GM21528 (cell line): ENCODE results near the gene CRACR2B.

Source experiments
- ATAC-seq: cut with Tn5 transposase; IDR thresholded peaks from one replicate; pipeline ENCODE4 v1.9.1; 2021; ENCODE audit warnings: mild to moderate bottlenecking, moderate library complexity; ENCODE audit not compliant: unreplicated experiment, low FRiP score

CRACR2B gene

DNA sequence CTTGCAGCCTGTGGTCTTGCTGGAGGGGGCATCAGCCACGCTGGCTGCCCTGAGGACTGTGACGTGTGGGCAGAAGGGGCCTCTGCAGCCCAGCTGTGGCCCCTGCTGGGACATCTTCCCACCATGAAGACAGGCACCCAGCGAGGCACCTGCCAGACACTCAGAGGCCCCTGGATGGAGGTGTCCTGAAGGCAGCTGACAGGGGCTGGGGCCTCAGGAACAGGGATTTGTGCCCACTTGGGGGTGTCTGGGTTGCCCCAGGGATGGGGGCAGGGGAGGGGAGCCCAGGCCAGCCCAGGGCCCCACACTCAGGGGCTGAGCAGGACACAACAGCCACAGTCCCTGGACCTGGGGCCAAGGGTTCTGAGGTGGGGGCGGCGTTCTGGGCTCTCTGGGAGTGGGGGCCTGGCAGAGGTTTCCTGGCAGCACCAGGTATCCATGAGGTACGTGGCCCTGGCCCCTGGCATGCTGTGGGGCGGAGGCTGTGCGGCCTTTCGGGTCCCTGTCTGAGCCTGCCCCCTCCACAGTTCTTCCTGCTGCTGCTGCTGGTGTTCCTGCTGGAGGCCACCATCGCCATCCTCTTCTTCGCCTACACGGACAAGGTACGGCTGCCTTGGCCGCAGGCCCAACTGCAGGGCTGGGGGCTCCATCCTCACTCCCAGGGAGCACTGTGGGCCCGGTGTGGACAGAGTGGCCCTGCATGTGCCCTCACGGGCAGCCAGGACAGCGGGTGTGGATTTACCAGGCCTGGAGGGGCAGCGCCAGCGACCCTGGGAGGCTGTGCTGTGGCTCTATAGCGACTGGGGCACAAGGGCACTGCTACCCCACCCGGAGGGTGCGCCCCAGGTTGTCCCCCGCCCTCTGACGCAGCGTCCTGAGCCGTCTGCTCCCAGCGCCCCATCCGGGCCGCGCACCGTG is 36.5 kb downstream of the CRACR2B start:
- no peak for ATAC-seq

DNA sequence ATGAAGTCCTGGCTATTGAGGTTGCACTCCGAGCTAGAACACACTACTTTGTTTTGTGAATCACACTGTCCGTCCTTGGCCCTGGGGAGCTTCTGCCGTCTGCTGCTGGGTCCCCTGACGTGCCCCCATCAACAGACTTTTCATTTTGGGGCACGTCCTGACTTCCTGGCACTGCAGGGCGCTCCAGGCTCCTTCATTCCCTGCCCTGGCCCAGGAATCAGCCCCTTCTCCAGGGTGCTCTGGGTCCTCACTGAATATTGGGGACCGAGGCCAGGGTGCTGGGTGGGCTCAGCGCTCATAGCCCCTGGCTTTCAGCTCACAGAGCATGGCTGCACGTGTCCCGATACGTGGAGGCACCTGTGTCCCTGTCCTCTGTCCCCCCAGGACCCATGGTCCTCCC is 37.2 kb downstream of the CRACR2B start:
- no peak for ATAC-seq

DNA sequence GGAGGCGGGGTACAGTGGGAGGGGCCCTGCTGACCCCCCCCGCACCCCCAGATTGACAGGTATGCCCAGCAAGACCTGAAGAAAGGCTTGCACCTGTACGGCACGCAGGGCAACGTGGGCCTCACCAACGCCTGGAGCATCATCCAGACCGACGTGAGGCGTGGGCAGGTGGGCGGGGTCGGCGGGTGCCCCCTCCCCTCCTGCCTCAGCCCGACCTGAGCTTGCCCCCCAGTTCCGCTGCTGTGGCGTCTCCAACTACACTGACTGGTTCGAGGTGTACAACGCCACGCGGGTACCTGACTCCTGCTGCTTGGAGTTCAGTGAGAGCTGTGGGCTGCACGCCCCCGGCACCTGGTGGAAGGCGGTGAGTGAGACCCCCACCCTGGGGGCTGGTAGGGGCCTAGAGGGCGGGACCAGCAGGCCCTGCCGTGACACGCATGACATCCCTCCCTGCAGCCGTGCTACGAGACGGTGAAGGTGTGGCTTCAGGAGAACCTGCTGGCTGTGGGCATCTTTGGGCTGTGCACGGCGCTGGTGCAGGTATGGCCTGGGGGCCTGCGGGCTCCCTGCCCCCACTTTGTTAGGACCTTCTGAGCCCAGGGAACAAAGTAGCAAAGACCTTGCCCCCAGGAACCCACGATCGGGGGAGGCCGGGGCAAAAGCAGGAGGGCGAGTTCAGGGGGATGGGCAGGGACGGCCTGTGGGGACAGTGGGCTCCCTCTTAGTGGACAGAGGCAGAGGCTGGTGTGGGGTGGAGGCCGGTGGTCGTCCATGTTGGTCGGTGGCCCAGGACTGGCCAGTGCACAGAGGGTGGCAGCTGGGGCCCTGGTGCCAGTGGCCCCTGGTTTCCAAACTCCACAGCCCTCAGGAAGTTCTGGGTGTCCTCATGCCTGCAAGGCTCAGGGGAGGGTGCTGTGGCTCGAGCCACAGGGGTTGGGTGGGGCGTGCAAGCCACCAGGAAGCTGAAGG is 38.0 kb downstream of the CRACR2B start:
- no peak for ATAC-seq

DNA sequence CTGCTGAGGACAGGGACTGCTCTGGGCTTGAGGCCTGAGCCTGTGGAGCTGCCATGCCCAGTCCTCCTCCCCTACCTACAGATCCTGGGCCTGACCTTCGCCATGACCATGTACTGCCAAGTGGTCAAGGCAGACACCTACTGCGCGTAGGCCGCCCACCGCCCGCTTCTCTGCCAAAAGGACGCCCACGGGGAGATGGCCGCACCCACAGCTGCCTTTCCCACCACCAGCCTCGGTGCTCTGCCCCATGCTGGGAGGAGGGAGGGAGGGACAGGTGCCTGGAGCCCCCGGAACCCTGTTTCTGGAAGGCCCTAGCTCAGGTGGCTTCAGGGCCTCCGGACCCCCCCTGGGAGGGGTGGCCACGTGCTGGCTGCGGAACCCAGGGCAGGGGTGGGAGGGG is 38.8 kb downstream of the CRACR2B start:
- ATAC-seq, result no peak

DNA sequence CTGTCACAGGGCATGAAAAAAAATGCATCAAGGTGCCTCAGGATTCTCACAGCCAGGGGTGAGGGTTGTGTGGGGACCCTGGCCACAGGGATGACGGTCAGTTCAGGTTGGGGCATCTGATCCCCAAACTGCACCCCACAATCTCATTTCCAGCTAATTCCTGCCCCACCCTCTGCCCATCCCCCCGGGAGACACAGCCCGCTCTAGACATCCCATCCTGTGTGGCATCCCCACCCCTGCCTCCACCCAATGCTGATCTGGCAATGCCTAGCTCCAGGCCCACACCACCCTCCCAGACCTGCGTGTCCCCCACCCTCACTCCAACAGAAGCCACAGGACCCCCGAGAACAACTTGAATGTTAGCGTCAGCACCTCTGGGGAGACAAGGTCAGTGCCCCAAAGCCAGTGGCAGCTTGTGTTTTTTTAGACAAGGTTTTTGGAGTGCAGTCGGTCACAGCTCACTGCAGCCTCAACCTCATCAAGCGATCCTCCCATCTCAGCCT is 40.2 kb downstream of the CRACR2B start:
- no peak for ATAC-seq

DNA sequence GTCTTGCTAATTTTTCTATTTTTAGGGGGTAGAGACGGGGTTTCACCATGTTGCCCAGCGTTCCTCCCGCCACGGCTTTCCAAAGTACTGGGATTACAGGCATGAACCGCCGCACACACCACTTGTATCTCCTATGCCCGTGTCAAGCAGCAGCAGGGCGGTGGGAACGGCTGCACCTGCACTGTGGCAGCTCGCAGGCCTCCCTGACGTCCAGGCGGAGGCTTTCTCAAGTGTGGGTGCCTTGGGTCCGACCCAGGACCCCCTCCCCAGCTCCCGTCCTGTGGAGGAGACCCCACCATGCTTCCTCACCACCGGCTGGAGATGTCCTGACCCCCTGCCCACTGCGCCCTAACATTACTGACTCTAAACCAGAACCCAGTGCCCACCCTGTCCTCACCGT is 40.7 kb downstream of the CRACR2B start:
- ATAC-seq, result no peak

DNA sequence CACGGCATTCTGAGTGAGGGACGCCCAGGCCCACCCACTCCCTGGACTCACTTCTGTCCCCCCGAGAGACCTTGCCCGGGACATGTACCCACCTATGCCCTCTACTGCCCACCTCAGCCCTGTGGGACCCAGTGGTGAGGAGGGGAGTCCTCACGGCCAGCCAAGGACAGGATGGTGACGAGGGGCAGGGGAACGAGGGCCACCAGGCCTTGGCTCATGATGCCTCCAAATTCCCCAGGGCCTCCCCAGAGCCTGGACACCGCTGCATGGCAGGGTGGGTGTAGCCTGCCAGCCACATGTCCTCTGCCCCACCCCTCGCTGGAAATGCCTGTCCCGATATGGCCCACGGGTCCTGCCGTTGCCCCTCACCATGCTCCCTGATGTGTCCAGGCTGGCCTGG is 41.1 kb downstream of the CRACR2B start:
- ATAC-seq, result no peak

DNA sequence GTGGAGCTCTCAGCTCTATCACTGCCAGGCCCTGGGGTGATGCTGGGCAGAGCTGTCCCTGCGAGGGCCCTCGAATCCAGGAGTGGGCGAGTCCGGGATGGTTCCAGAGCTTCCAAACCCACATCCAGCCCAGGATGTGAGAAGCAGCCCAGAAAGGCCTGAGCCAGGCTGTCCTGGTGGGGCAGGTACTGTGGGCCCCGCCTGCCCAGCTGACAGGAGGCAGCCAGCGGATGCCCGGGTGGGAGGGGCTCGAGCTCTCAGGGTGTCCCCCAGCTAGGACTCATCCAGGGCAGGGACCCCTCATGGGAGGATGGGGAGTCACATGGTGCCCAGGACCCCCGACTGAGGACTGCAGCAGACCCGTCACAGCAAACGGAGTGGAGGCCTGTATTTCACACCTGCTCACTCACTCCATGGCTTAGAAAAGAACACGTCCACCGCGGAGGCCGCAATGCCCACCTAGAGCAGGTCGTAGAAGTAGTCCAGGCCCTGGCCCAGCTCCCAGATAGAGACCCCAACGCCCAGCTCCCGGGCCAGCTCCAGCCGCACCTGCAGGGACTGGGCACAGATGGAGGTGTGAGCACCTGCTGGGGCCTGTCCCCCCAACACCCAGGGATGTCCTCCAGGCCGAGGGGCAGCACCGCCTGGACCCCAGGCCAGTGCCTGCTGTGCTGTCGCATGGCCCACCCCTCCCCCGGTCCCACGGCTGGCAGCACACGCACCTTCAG is 41.8 kb downstream of the CRACR2B start:
- ATAC-seq, result no peak

DNA sequence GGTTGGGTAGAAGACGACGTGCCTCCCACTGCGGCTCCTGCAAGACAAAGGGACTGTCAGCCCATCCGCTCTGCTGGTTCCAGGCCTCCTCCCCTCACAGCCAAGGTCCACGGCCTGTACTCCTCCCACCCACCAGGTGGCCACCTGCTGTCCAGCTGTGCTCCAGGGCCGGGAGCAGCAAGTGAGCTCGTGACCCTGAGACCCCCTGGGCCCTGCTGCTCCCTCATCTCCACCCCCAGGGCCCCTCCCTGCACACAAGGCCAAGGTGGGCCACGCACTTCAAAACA is 42.4 kb downstream of the CRACR2B start:
- ATAC-seq, result no peak

DNA sequence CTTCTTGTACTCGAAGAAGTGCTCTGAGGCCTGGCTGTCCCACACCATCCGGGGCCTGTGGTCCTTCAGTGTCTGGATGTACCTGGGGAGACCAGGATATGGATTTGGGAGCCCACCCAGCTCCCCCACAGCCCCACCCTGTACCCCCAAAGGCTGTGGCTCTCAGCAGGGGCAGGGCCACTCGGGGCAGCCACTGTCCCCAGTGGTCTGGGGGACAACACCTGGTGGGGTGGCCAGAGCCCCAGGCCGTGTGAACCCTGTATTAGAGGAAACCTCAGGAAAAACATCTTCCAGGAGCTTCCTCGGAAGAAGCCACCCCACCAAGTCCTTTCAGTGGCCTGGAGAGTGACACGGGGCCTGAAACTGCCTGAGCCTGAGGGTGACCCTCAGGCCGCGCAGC is 42.7 kb downstream of the CRACR2B start:
- no peak for ATAC-seq

DNA sequence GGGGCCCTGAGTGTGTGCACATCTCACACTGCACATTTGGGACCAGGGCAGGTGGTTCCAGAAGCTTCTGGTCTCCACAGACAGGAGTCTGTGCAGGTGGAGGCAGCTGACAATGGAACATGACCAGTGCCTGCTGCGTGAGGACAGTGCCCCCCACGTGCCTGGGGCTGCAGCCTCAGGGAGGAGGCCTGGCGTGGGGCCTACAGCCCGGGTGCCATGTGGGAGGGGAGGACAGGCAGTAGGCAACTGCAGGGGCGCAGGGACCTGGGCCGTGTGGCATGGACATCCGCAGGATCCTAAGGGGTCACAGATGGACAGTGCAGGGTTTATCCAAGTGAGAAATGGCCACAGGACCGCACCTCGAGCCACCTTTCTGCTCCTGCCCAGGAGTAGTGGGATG is 43.8 kb downstream of the CRACR2B start:
- no peak for ATAC-seq

DNA sequence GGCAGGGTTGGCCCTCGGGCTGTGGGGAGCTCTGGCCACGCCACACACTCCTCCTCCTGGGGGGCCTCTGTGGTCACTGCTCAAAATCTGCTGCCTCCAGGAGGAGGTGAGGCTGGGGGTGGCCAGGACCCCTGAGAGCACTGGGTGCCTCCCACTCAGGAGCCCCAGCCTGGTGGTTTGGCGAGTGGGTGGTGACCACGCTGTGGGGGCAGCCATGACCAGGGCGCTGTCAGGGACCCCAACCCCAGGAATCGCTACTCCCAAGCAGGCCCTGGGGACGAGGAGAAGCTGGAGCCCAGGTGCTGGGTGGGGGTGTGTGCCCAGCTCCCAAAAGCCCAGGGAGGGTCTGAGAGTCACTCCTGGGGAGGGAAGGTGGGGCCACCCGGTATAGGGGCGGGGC is 45.1 kb downstream of the CRACR2B start:
- no peak for ATAC-seq

DNA sequence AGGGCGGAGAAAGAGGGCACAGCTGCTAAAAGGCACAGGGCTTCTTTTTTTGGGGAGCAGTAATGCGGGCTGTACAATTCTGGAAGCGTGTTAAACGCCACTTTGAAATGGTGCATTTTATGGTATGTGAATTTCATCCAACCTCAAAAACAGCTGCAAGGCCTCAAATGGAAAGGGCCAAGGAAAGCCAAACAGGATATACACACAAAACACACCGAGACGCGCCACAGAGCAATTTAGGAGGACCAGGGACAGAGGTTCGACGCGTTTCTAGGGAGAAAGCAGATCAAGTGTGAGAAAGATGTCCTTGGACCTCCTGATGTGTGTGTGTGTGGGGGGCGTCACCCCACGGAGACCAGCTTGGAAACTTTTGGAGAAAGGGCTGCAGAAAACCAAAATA is 46.0 kb downstream of the CRACR2B start:
- no peak for ATAC-seq

DNA sequence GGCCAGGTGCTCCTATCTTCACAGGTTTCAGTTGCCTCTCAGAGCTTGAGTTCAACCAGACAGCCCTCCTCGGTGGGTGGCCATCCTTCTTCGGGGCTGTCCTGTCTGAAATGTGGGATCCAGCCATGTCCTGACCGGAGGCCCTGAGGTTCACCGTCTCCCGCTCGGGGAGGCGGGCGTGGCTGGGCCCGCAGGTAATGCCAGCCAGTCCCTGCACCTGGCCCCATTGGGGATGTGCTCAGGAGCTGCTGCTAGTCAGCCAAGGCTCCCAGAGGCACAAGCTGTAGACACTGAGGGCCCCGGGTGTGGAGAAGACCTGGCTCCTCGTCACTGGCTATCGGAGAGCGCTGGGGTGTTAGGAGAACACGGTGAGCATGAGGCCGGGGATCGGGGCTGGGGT is 47.5 kb downstream of the CRACR2B start:
- ATAC-seq, result no peak

DNA sequence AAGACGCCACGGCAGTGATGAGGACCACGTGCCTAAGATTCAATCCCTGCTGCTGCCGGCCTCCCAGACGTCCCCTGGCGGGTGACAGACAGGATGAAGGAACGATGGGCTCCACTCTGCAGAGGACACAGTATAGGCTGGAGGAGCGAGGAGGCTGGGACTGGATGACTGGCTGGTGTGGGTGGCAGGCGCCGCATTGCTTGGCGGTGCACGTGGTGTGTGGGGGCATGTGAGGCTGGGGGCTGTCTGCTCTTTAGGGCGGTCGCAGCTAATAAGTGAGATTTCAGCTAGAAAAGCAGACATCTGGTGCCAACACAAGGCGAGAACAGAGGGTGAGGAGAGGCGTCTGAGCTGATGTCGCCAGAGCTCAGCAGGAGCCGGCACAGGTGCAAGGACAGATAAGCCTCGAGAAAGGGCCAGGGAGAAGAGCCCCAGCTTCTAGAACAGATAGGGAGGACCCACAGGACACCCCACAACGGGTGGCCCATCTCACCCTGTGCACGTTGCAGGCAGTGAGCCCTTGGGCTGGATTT is 48.1 kb downstream of the CRACR2B start:
- no peak for ATAC-seq

DNA sequence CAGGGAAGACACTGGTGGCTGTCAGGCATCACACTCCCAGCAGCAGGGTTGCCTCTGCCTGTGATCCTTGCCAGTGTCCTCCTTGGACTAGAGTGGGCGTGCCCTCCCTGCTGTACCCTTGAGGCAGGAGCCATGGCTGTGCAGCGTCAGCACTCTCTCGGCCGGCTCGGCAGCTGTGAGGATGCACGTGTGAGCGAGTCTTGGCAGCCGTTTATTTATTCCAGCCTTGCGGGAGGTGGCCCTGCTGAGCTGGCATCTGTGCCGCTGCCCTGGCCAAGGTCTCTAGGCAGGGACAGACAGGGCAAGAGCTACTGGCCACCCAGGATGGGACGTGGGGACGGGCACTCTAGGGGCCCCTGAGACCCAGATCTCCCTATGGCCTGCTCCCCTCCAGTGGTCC is 48.8 kb downstream of the CRACR2B start:
- ATAC-seq, result no peak

DNA sequence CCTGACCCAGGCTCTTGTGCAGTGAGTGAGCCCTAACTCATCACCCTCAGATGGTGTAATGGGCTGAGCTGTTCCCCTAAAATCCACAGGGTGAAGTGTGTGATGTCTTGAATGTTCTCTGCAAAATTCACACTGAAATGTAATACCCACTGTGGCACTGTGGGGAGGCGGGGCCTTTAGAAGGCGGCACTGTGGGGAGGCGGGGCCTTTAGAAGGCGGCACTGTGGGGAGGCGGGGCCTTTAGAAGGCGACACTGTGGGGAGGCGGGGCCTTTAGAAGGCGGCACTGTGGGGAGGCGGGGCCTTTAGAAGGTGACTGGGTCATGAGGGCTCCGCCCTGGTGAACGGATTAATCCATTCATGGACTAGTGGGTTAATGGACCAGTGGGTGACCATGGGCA is 49.8 kb downstream of the CRACR2B start:
- ATAC-seq, result no peak

DNA sequence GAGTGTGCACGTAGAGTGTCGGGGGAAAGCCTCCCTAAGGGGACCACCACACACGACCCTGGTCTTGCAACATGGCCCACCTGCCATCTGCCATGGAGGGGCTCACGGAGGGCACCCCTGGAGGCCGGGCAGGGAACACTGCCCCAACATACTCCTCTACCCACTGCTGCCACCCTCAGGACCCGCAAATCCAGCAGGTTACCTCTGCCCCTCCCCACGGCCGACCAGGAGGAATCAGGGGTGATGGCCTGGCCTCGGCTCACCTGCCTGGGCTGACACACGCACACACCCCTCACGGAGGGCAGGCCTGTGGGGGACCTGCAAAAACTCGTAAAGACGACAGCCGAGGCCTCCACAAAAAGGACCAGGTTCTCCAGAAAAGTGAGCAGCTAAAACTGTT is 52.7 kb downstream of the CRACR2B start:
- no peak for ATAC-seq
